Activated effector memory CD4-positive, alpha-beta T cell treated with Interleukin-2 at 50 U/mL for 16 hours (primary cell): ENCODE results near the gene CYTH2.

Experiments used
- DNase-seq: peaks from one replicate; pipeline ENCODE4 v3.0.0-alpha.2; 2020

The CYTH2 gene

GRCh38 chr19:48454150-48454730, 14.9 kb upstream of the CYTH2 start:
- DNase-seq: no peak

- no peak for DNase-seq
Observed at GRCh38 chr19:48455171-48455907, 13.8 kb upstream of the CYTH2 start, which contains the start of gene KCNJ14. KCNJ14 (plus strand) TSS chr19:48455574; CDS start chr19:48461725, 6,151 bp downstream.

DNA sequence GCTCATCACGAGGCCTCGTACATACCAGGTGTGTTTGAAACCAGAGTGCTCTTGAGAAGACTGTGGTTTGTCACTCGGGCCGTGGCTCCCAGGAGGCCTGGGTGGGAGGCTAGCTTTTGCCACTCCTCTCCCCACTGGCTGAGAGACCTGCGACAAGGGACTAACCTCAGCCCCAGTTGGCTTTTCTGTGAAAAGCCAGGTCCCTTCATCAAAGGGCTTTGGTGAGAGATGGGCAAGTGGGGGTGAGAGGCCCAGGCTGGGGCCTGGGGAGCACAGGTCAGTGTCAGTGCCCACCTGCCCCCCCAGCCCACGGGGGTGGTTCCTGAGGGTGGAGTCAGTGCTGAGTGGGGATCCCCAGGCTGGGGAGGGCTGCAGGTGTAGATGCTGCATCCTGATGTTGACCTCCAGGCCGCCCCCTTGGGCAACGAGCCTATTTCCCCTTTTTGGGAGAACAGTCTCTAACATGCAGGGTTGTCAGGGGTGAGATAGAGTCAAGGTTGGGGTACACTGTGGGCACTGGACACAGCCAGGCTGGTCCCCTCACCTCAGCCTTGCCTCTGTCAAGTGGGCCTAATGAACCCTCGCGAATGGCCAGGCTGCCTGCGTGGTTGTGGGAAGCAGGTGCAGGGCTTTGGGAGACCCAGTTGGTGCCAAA, 13.1 kb upstream of the CYTH2 start:
- DNase-seq: no peak

DNA sequence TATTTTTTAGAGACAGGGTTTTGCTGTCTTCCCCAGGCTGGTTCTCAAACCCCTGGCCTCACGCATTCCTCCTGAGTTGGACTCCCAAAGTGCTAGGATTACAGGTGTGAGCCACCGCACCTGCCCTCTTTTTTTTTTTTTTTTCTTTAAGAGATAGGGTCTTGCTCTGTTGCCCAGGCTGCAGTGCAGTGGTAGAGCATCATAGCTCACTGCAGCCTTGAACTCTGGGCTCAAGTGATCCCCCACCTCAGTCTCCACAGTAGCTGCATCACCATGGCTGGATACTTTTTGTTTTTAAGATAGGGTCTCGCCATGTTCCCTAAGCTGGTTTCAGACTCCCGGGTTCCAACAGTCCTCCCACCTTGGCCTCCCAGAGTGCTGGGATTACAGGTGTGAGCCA, 12.3 kb upstream of the CYTH2 start:
- no peak for DNase-seq

DNA sequence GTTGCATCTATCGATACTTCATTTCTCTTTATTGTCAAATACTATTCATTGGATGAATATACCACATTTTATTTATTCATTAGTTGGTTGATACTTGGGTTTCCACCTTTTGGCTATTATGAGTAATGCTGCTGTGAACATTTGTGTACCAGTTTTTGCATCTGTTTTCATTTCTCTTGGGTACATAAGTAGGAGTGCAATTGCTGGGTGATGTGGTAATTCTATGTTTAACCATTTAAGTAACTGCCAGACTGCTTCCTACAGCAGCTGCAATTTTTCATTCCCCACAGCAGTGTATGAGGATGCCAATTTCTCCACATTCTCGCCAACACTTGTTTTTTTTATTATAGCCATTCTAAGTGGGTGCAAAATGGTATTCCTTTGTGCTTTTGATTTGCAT, 11.2 kb upstream of the CYTH2 start:
- no peak for DNase-seq

GRCh38 chr19:48461651-48461981, 7.6 kb upstream of the CYTH2 start:
- DNase-seq: no peak

- DNase-seq: no peak
Observed at GRCh38 chr19:48461982-48462655, 7.0 kb upstream of the CYTH2 start.

DNA sequence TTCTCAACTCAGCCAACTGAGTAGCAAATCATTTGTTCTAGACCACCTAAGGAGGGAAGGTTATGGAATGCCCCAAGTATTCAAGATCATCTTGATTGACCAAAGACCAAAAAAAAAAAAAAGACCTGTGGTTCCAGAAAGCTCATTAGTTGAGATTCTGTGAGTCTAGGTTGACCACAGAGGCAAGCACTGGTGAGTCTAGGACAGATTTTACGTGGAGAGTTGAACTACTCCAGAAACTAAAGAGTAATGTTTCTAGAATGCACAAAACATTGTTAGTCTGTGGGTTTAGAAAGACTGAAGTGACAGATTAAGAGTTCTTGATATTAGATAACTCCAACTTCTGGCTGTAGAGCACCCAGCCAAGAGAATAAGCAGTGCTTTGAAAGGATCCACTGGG, 4.0 kb upstream of the CYTH2 start:
- DNase-seq: no peak

- no peak for DNase-seq
Observed at GRCh38 chr19:48466561-48467325, 2.4 kb upstream of the CYTH2 start.

DNA sequence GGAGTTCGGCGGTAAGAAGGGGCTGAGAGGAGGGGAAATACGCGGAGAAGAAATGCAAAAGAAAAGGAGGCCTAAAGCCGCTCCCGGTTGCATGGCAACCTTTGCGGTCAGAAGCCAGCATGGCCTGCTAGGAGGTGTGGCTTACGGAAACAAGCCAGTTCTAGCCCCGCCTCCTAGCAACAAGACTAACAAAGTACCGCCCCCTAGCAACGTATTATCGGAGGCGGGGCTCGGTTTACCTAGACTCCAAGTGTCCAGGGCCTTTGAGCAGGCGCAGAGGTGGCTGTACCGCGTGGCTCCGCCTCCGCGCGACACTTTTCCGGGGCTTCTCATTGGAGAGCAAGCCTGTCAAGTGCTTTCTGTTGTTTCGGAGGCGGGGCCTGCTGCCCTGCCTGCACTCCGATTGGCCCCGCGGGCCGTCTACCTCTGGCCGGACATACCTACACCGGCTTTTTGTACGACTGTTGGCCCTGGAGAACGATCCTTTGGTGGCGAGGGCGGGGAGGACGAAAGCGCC, 339 bp upstream of the CYTH2 start:
- DNase-seq: peak; percentile 100

- DNase-seq: no peak
Observed at GRCh38 chr19:48469934-48470680, 938 bp downstream of the CYTH2 start.

GRCh38 chr19:48470856-48471255, 1.7 kb downstream of the CYTH2 start:
- no peak for DNase-seq

DNA sequence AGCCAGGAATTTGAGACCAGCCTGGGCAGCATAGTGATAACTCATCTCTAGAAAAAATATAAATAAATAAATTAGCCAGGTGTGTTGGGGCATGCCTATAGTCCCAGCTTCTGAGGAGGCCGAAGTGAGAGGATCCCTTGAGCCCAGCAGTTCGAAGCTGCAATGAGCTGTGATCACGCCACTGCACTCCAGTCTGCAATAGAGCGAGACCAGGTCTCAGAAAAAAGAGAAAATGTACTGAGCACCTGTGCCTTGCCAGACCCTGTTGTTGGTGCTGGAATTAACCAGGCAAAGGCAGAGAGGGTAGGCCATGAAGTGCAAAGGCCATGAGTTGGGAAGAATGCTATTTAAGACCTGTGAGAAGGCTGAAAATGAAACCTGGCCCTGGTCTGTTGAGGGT, 2.7 kb downstream of the CYTH2 start:
- no peak for DNase-seq

DNA sequence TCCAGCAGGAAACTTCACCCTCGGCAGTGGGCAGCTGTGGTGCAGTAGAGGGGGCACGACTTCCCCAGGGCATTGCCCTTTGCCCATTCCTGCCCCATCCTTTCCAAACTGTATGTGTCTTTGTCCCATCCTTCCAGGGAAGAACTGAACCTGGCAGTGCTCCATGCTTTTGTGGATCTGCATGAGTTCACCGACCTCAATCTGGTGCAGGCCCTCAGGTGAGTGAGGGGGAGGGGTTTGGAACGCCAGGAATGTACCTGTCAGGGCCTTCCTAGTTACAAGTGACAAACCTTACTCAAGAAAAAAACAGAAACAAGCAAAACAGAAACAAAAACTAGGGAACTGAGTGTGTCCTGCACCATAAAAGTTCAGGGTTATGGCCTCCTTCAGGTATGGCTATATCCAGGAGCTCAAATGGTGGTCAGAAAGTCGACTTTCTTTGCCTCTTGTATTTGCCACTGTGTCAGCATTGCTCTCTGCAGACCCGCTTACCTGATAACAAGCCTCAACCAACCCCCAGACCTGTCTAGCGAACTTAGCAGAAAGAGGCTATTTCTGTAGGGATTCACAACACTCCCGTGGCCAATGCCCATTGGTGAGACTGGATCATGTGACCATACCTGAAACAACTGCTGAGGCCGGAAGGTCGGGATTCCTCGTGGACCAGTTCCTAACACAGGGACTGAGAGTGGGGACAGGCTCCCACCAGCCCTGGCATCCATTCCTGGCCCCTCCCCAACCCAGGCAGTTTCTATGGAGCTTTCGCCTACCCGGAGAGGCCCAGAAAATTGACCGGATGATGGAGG, 4.2 kb downstream of the CYTH2 start:
- no peak for DNase-seq

GRCh38 chr19:48474084-48474592, 5.0 kb downstream of the CYTH2 start:
- DNase-seq: no peak

DNA sequence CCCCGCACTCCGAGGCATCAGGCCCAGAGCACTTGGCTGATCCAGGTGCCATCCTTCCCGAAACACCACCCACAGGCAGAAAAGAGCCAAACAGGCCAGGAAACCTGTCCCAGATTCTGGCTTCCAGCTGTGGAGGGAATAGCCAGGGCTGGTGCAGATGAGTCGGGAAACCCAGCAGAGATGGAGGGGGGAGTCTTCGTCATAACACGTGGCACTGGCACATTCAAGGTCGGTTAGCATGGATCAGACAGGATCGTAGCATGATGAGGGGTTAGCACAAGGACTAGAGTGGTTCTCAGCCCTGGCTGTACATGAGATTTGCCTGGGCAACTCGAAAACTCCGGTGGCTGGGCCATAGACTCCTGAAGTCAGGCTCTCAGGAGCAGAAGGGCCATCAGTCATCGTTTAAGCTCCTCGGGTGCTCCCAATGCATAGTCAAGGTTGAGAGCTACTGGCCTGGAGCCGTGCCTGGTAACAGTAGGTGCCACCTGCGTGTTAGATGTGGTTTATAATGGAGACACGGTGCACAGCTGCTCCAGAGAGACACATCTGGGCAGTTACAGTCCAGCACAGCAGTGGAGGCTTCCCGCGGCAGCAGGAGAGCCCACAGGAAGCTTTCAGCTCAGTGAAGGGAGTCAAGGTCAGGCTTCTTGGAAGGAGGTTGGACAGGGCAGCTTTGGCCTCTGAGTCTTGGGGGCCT, 6.3 kb downstream of the CYTH2 start:
- no peak for DNase-seq

GRCh38 chr19:48476176-48476575, 7.0 kb downstream of the CYTH2 start:
- no peak for DNase-seq

- DNase-seq: no peak
Observed at GRCh38 chr19:48477067-48477685, 8.0 kb downstream of the CYTH2 start.

GRCh38 chr19:48477698-48478338, 8.6 kb downstream of the CYTH2 start:
- no peak for DNase-seq
